GM18511 (cell line): Measurements from ENCODE around the gene ANKZF1.
A peak's percentile ranks its signal among the peaks of the same experiment; 100 is the strongest.
"Not testable (repeated sequence)": the region's sequence is repeated elsewhere in the genome, so short reads cannot be mapped to it uniquely, and the experiment has no call there.

Source experiments
- ATAC-seq: cut with Tn5 transposase; IDR thresholded peaks from one replicate; pipeline ENCODE4 v1.9.1; 2021; ENCODE audit warnings: mild to moderate bottlenecking, moderate library complexity; ENCODE audit not compliant: unreplicated experiment

Gene ANKZF1

DNA sequence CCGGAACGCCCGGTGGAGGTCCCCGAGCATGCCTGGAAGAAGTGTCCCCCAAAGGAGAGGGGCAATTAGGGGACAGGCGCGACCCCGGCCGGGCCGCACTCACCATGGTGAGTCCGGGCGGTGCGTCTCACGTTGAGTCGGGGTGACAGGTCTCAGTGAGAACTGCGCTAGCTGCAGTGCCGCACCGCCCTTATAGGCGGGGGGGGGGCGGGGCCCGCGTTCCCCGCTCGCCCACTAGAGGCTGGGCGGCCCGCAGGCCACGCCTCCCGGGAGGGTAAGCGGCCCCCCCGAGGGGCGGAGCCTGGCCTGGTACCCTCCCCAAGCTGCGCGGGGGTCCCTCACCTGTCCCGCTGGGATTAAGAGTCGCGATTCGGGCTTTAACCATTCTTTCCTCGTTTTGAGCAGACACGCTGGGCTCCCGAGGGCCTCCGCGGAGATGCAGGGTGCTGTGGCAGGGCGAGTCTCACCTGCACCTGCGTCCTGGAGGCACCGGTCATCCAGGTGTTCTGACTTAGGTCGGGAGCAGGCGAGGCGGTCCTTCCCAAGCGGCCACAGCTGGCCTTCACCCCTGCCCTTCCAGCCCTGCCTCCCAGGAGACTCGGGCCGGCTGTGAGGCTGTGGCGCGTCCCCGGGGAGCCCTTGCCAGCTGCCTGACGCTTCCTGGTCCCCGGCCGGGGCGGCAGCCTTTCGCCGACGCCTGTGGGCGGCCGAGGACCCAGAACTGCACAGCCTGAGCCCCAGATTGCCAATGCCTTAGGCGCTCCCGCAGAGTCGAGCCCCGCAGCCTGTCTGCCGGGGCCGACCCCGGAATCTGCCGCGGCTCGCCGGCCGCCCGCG lies 24.4 kb downstream of the ANKZF1 start, which contains the start of gene TUBA4A:
Gene TUBA4A (minus strand): TSS at position 166 of the 837 bp plus-strand sequence. CDS start 60 bp downstream, at position 106.
- peak; percentile 52 for ATAC-seq

GRCh38 chr2:219254590-219255201 lies 25.1 kb downstream of the ANKZF1 start:
- peak; percentile 36 for ATAC-seq

DNA sequence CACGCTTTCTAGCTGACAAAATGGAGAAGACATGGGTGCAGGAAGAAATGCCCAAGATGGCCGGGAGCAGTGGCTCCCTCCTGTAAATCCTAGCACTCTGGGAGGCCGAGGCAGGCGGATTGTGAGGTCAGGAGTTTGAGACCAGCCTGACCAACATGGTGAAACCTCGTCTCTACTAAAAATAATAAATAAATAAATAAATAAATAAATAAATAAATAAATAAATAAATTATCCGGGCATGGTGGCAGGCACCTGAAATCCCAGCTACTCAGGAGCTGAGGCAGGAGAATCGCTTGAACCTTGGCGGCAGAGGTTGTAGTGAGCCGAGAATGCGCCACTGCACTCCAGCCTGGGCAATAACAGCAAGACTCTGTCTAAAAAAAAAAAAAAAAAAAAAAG lies 29.3 kb downstream of the ANKZF1 start:
- not testable (repeated sequence) for ATAC-seq

DNA sequence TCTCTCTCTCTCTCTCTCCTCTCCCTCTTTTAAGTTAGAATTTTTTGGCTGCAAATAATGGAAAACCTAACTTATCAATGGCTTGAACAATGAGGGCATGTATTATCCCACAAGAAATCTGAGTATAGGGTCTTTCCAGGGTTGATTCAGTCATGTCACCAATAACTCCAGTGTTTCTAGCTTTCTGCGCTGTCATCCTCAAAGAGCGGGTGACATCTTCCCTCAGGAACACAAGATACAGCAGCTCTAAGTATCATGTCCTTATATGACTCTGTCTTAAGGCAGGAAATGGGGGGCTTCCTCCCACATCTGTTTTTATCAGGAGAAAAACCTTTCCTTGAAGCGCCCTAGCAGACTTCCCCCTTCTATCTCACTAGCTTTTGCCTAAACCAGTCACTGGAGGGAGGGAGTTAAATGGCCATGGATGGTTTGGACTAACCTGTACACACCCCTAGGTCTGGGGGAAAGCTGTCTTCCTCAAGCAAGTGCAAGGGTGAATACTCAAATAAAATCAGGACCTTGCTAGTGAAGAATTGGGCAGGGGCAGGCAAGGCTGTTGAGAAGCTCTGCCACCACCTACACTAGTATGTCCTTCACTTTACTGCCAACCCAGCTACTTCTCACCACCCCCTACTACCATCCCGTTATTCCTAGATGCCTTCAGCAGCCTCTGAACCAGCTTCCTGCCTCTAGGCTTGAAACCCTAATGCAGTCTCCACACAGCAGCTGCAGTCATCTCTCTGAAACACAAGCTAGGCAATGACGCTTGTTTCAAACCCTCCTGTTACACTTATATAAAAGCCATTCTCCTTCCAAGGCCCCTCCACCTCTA lies 31.6 kb downstream of the ANKZF1 start:
- ATAC-seq, result no peak

- ATAC-seq, result no peak
These were observed 36.6 kb downstream of the ANKZF1 start for GRCh38 chr2:219266232-219266631.

DNA sequence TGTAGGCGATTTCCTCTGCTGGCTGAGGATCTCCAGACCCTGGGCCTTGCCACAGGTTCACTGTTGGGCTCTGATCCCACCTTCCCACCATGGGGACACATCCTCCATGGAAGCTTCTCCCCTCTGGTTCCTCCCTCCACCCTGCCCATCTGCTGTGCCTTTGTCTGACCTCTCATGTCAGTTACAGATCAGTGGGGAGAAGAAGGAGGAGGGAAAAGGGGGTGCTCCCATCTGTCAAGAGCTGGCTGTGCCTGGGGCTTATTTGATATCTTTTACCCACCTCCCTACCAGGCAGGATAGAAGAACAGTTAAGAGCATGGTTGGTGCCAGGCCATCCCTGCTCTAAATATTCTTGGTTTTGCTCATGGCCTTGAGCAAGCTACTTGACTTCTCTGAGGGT lies 37.3 kb downstream of the ANKZF1 start:
- ATAC-seq, result no peak

GRCh38 chr2:219268294-219268693 lies 38.7 kb downstream of the ANKZF1 start:
- ATAC-seq, result no peak

GRCh38 chr2:219269362-219270054 lies 39.9 kb downstream of the ANKZF1 start:
- no peak for ATAC-seq

- ATAC-seq, result no peak
These were observed 40.4 kb downstream of the ANKZF1 start for GRCh38 chr2:219270055-219270372.

DNA sequence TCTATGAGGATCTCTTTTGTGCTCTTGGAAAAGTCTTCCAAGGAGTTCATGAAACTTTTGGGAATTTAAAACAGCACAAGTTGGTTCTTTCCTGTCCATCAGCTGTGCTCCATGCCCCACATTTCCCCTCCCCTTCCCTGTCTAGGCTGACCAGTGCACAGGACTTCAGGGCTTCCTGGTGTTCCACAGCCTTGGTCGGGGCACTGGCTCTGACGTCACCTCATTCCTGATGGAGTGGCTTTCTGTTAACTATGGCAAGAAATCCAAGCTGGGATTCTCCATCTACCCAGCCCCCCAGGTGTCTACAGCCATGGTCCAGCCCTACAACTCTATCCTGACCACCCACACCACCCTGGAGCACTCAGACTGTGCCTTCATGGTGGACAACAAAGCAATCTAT lies 41.4 kb downstream of the ANKZF1 start:
- no peak for ATAC-seq

- ATAC-seq, result no peak
These were observed 42.8 kb downstream of the ANKZF1 start for GRCh38 chr2:219272356-219272755.

DNA sequence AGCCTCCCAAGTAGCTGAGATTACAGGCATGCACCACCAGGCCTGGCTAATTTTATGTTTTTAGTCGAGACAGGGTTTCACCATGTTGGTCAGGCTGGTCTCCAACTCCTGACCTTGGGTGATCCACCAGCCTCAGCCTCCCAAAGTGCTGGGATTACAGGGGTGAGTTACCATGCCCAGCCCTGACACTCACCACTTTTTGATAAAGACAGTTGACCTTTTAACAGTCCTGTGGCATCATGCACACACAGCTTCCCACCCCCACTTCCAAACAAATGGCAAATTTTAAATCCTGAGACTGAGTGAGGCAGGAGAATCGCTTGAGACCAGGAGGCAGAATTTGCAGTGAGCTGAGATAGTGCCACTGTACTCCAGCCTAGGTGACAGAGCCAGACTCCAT lies 43.4 kb downstream of the ANKZF1 start:
- no peak for ATAC-seq

DNA sequence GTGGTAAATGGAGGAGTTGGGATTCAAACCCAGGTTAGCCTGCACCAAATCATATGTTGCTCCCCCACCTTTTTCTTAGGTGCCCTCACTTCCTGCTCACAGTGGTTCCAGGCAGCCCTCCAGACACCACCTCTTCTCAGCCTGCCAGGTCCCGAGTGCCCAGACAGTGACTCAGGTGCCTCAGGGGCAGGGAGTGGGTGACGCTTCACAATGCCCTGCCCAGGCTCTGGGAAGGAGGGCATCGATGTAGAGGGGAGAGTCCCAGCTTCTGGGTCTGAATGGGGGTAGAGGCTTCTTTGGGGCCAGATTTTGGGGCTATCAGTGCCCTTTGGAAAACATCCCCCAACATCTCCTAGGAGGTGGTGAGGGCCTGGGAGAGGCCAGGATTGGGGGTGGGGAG lies 44.3 kb downstream of the ANKZF1 start:
- no peak for ATAC-seq

DNA sequence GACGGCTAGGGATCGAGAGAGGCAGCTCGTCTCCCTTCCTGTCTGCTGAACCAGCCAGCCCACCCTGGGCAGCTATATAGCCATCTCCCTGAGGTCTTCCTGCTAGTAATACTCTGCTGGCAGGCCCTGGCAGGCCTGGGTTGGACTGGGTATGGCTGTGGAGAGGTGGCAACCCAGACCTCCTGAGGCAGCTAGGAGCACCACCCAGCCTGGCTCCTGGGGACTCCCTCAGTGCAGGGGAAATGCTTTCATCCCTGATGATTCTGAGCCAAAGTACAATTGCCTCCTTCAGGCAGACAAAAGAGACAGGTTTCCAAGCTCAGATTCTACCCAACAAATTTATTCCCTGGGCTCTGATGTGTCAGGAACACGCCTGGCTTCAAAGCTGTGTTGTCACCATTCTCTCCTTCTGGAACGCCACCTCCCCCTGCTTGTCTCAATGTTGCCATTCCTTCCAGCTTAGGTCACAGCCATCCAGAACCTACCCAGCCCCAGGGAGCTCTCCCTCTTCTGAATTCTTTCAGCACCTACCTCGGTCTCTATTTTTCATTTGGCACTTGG lies 44.8 kb downstream of the ANKZF1 start:
- no peak for ATAC-seq

- no peak for ATAC-seq
These were observed 48.4 kb downstream of the ANKZF1 start for GRCh38 chr2:219277703-219278654.

DNA sequence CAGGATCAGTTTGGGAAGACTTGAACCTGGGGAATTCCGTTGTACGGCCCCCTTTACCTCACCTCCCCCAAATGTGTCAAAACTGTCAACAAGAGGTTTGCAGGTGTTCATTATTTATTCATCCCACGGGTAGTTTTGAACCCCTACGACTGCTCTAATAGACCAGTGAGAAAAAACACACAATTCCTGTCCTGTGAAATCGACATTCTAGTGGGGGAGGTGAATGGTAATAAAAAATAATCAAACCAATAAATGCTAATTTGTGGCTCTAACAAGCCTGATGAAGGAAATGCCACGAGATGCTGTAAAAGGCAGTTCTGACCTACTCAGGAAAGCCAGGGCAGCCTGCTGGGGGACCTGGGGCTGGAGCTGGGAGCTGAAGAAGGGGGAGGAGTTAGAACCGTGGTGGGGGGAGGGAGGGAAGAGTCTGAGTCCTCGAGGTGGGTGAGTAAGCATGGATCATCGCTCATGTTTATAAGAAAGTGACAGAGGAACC lies 49.1 kb downstream of the ANKZF1 start:
- no peak for ATAC-seq

GRCh38 chr2:219279151-219279915 lies 49.7 kb downstream of the ANKZF1 start, which contains the start of gene DNAJB2:
Gene DNAJB2 (plus strand): TSS chr2:219279366. CDS start chr2:219279834, 468 bp downstream.
- ATAC-seq, result peak; percentile 87

- no peak for ATAC-seq
These were observed 50.4 kb downstream of the ANKZF1 start for GRCh38 chr2:219279916-219280516.
